ENCODE data around the gene EMILIN3. TPM values are rescaled to one million over a fixed set of nuclear protein-coding genes. Genes with fewer than 3 reads are reported as not detected.

The EMILIN3 gene
- not detected in 2 replicates for total RNA-seq

DNA sequence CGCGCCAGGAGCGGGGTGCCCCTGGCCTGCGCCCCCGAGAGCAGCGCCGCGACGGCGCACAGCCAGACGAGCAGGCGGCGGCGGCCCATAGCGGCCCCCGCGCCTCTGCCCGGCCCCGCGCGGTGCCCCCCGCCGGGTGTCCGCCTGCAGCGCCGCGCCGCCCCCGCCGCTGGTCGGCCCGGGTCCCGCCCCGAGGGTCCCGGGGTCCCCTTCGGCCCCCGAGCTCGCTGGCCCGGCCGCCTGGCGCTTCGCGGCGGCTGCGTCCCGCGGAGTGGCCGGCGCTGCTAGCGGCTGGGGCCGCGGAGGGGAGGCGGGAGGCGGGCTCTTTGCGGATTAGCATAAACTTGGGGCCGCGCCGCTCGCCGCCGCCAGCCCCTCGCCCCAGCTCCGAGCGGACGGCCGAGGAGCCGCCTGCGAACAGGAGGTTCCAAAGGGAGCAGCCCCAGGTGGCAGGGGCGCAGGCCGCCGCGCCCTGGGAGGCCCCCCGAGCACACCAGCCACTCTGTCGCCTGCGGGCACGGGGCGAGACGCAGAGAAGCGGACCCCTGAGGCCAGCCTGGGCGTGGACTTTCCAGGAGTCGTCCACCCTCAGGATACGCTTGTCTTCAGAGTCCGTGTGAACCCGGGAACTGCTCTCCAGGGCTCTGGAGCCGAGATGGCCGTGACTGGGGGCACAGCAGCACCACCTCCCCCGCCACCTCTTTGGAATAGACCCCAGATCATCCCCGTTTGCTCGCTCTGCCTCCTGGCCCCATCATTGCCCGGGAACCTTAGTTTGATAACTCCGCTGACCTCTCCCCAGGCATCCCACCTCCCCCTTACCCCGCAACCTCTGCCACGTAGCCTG is at the start of gene EMILIN3:
TSS of gene EMILIN3 (minus strand) at position 273 of the 847 bp plus-strand sequence. CDS start at position 89, 184 bp downstream.

GRCh38 chr20:41340327-41341055 is 26.1 kb downstream of the EMILIN3 start, which contains the start of gene LPIN3:
Gene LPIN3 (plus strand): TSS chr20:41340821. CDS start chr20:41345804, 4,983 bp downstream.

DNA sequence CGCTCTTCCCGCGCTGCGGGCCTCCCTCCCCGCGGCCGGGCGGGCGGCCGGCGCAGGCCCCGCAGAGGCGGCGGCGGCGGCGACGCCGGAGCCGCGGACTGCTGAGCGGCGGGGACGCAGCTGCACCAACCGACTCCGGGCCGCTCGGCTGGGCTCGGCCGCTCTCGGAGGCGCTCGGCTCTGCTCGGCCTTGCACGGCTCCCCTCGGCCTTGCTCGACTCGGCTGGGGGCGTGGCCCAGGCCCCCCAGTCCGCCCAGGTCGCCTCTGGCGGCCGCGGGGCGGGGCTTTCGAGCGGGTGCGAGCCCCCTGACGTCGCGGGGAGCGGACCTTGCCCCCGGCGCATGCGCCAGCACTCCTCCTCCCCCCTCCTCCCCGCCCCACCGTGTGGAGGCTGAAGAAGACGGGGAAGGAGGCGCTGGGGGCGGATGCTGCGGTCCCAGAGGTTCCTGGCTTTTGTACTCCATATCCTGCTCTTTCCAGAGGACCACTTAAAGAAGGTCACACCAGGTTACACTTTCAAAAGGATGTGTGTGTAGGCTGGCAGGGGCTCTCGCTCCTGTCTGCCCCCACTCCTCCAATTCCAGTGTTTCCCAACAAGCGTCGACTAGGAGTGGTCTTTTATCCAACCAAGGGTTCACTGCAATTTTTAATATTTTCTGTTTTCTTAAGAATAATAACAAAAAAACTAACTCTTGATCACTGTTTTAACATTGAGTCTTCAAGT is 48.9 kb downstream of the EMILIN3 start, which contains the start of gene ZHX3:
TSS of gene ZHX3 (minus strand) at position 186 of the 725 bp plus-strand sequence. CDS start 112,815 bp downstream, outside the sequence.

Other genes starting within 250 kb of the EMILIN3 start
- gene PLCG1, start 229.3 kb downstream of the EMILIN3 start, total RNA-seq, result 27.3 and 53.3 TPM in 2 replicates
- 8.9 and 11.9 TPM in 2 replicates for gene ZHX3, start 49.1 kb downstream of the EMILIN3 start, total RNA-seq
- gene LPIN3, start 26.0 kb downstream of the EMILIN3 start, total RNA-seq, result 6.2 and 11.8 TPM in 2 replicates

All from tracheal epithelial cell (primary cell).